Gastrocnemius medialis (tissue), 4 donors: ENCODE results near the gene DDX10. TPM values are rescaled to one million over a fixed set of nuclear protein-coding genes. Genes with fewer than 3 reads are reported as not detected.

Source experiments
- ATAC-seq, 2 donors: fragments of 150-250 bp; one replicate each; pipeline ENCODE4 v1.9.1; 2016
- DNase-seq, 2 donors: peaks; one replicate each; pipeline ENCODE4 v3.0.0-alpha.2; 2019
- H3K27ac ChIP-seq, 4 donors: fragments of 200-600 bp; sonication (generic); 1 replicate in 1 of 4; 2 replicates in 3 of 4; pipeline ENCODE4 v1.5.1; 2016 to 2018; ENCODE audit warnings: mild to moderate bottlenecking in 2 of 4, moderate library complexity in 1 of 4
- H3K27me3 ChIP-seq, 3 donors: fragments of 200-600 bp; sonication (generic) in 2 of 3; 1 replicate in 1 of 3; 2 replicates in 2 of 3; pipeline versions ENCODE4 v1.5.1 to v1.6.0; 2016 to 2019; ENCODE audit warnings: mild to moderate bottlenecking in 1 of 3, moderate library complexity in 1 of 3
- H3K36me3 ChIP-seq, 2 donors: fragments of 200-600 bp; sonication (generic) in 1 of 2; one replicate each; pipeline ENCODE4 v1.5.1; 2017 to 2018
- H3K4me1 ChIP-seq, 2 donors: fragments of 200-600 bp; sonication (generic) in 1 of 2; one replicate each; pipeline ENCODE4 v1.5.1; 2016 to 2017; ENCODE audit warnings: mild to moderate bottlenecking in 2 of 2
- H3K4me3 ChIP-seq, 4 donors: fragments of 200-600 bp; sonication (generic) in 3 of 4; 1 replicate in 1 of 4; 2 replicates in 3 of 4; pipeline ENCODE4 v1.5.1; 2016 to 2019; ENCODE audit warnings: mild to moderate bottlenecking in 2 of 4
- H3K9me3 ChIP-seq, 3 donors: fragments of 200-600 bp; sonication (generic) in 2 of 3; 1 replicate in 1 of 3; 2 replicates in 2 of 3; pipeline ENCODE4 v1.5.1; 2016 to 2019
- POLR2A ChIP-seq, 2 donors: fragments of 450-650 bp; IDR thresholded peaks; one replicate each; pipeline ENCODE4 v1.6.1; 2017; ENCODE audit warnings: antibody characterized with exemption in 2 of 2, mild to moderate bottlenecking in 2 of 2, moderate library complexity in 2 of 2
- in situ Hi-C, 4 donors: fragments of 200-750 bp; cut with MboI; loops; one replicate each; pipeline versions ENCODE4 v1.15.0 to v1.8.0; 2017; ENCODE audit warnings: low sequenced_read_pairs in 4 of 4
- intact Hi-C: fragments of 100-400 bp; cut with DNase I; formaldehyde crosslinking; loops from one replicate; pipeline ENCODE4 v1.15.1; 2023; ENCODE audit warnings: low total_unique reads
- total RNA-seq, 4 donors: library from RNA; depleted of rRNA; stranded (reverse); fragments of >200 nt; gene quantifications; one replicate each; pipeline versions ENCODE4 v1.1.0 to v1.2.3, GENCODE V29; 2016
- TF ChIP-seq, protein P1 (sequence below), 5 experiments: fragments of 450-650 bp in 3 of 5; fragments of 200-600 bp in 2 of 5; sonication (generic) in 2 of 5; IDR thresholded peaks in 4 of 5; conservative IDR thresholded peaks in 1 of 5; 1 replicate in 4 of 5; 2 replicates in 1 of 5; pipeline ENCODE4 v1.5.1; 2016 to 2019; ENCODE audit warnings: antibody characterized with exemption in 5 of 5, mild to moderate bottlenecking in 3 of 5, moderate library complexity in 3 of 5

The DDX10 gene
- total RNA-seq, 4 donors from 2014 or later: 5.0 to 15.0 (median 10.5) TPM

GRCh38 chr11:108934696-108935095 is 269.8 kb downstream of the DDX10 start:
- in situ Hi-C loops: no loop called here
- H3K27me3 ChIP-seq: no peaks in the 10 kb centered on the region
- H3K4me1 ChIP-seq: no peaks in the 10 kb centered on the region
- intact Hi-C loops: no loop called here
- H3K4me3 ChIP-seq: no peak overlapping the region
- peaks cover 0 to under 1% of the 10 kb centered on the region in 2 donors for H3K36me3 ChIP-seq
- no peak for TF ChIP-seq POLR2A (IDR thresholded peaks at IDR 0.05)
- TF ChIP-seq, protein P1, sequence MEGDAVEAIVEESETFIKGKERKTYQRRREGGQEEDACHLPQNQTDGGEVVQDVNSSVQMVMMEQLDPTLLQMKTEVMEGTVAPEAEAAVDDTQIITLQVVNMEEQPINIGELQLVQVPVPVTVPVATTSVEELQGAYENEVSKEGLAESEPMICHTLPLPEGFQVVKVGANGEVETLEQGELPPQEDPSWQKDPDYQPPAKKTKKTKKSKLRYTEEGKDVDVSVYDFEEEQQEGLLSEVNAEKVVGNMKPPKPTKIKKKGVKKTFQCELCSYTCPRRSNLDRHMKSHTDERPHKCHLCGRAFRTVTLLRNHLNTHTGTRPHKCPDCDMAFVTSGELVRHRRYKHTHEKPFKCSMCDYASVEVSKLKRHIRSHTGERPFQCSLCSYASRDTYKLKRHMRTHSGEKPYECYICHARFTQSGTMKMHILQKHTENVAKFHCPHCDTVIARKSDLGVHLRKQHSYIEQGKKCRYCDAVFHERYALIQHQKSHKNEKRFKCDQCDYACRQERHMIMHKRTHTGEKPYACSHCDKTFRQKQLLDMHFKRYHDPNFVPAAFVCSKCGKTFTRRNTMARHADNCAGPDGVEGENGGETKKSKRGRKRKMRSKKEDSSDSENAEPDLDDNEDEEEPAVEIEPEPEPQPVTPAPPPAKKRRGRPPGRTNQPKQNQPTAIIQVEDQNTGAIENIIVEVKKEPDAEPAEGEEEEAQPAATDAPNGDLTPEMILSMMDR (IDR thresholded peaks at IDR 0.05 in 4 of 5, conservative IDR thresholded peaks at IDR 0.05 in 1 of 5): no peak
- DNase-seq: no peak
- no peak overlapping the region for H3K27ac ChIP-seq
- H3K9me3 ChIP-seq: no peaks in the 10 kb centered on the region
- no peak for ATAC-seq

DNA sequence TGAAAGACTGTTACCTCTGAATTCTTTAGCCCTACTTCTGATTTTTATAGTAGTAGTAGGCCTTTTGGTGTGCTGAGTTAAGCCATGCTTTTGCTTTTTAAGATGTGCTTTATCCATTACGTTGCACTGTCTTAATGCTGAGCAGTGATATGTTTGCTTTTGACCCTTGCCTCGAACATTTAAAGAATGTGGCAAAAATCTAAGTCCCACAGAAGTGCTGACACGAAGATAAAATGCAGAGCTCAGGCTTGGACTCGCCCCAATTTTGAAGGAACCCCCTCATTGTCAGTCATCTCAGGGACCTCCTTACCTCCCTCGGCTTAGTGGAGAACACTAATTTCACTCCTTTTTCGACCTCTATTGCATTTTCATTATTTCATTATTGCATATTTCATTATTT is 272.9 kb downstream of the DDX10 start:
- in situ Hi-C loops (no loop called here), intact Hi-C loops (no loop called here)
- Histone ChIP-seq H3K27me3 (no peaks in the 10 kb centered on the region), H3K9me3 (no peaks in the 10 kb centered on the region), H3K4me3 (no peak overlapping the region), H3K27ac (no peak overlapping the region), H3K36me3 (peaks cover 0 to 16% of the 10 kb centered on the region in 2 donors), H3K4me1 (no peaks in the 10 kb centered on the region)
- TF ChIP-seq, protein P1 (IDR thresholded peaks at IDR 0.05 in 4 of 5, conservative IDR thresholded peaks at IDR 0.05 in 1 of 5): no peak
- TF ChIP-seq POLR2A (IDR thresholded peaks at IDR 0.05): no peak
- no peak for DNase-seq
- ATAC-seq: no peak

- H3K36me3 ChIP-seq: peaks cover 0 to 16% of the 10 kb centered on the region in 2 donors
- no peaks in the 10 kb centered on the region for H3K27me3 ChIP-seq
- H3K27ac ChIP-seq: no peak overlapping the region
- in situ Hi-C loops (no loop called here), intact Hi-C loops (no loop called here)
- DNase-seq (no peak), ATAC-seq (no peak)
- TF ChIP-seq POLR2A (IDR thresholded peaks at IDR 0.05): no peak
- TF ChIP-seq, protein P1 (IDR thresholded peaks at IDR 0.05 in 4 of 5, conservative IDR thresholded peaks at IDR 0.05 in 1 of 5): no peak
- no peaks in the 10 kb centered on the region for H3K9me3 ChIP-seq
- H3K4me1 ChIP-seq: no peaks in the 10 kb centered on the region
- H3K4me3 ChIP-seq: no peak overlapping the region
Measured at GRCh38 chr11:108938604-108939003, 273.7 kb downstream of the DDX10 start.

GRCh38 chr11:108939135-108939534 is 274.3 kb downstream of the DDX10 start:
- H3K27ac ChIP-seq: no peak overlapping the region
- H3K27me3 ChIP-seq: no peaks in the 10 kb centered on the region
- H3K9me3 ChIP-seq: no peaks in the 10 kb centered on the region
- H3K4me3 ChIP-seq: no peak overlapping the region
- intact Hi-C loops: no loop called here
- no peak for ATAC-seq
- in situ Hi-C loops: no loop called here
- no peak for TF ChIP-seq POLR2A (IDR thresholded peaks at IDR 0.05)
- no peak for DNase-seq
- H3K4me1 ChIP-seq: no peaks in the 10 kb centered on the region
- peaks cover 0 to 16% of the 10 kb centered on the region in 2 donors for H3K36me3 ChIP-seq

- no peaks in the 10 kb centered on the region for H3K4me1 ChIP-seq
- H3K4me3 ChIP-seq: no peak overlapping the region
- no peak for DNase-seq
- in situ Hi-C loops: no loop called here
- no peak for TF ChIP-seq POLR2A (IDR thresholded peaks at IDR 0.05)
- TF ChIP-seq, protein P1 (IDR thresholded peaks at IDR 0.05 in 4 of 5, conservative IDR thresholded peaks at IDR 0.05 in 1 of 5): no peak
- peaks cover 0 to 16% of the 10 kb centered on the region in 2 donors for H3K36me3 ChIP-seq
- H3K27ac ChIP-seq: no peak overlapping the region
- no peak for ATAC-seq
- no peaks in the 10 kb centered on the region for H3K9me3 ChIP-seq
- intact Hi-C loops: no loop called here
- H3K27me3 ChIP-seq: no peaks in the 10 kb centered on the region
Measured at GRCh38 chr11:108943853-108944252, 279.0 kb downstream of the DDX10 start.
